ENCODE measurements around the gene RUNX2. TPM values are rescaled to one million over a fixed set of nuclear protein-coding genes. Genes with fewer than 3 reads are reported as not detected.

Gene RUNX2
- total RNA-seq, 4 donors from 2014 or later, result 1.00 to 8.1 (median 3.6) TPM

DNA sequence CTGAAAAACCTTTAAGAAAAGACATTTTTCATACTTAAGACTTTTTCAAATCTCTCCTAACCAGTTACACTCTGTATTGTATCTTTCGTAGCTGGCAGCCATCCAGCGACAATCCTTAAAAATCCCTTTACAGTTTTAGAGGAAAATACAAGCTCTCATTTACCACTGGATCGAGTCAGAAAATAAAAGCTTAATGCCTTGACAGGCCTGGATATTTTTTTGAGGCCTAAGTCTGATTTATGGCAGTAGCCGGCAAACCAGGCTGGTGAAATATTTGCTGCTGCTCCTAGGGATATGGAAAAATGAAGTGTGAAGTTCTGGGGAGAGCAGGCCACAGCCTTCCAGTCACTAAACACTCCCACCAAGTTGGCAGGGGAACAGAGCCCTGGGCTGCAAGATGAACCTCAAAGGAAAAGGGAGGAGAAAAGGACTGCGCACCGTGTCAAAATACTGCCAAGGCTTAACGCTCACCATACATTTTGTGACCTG is 262.6 kb downstream of the RUNX2 start:
- no peak for DNase-seq
- no peaks in the 10 kb centered on the region for H3K36me3 ChIP-seq
- TF ChIP-seq POLR2A (IDR thresholded peaks at IDR 0.05) (no peak), POLR2AphosphoS5 (IDR thresholded peaks at IDR 0.05) (peak; percentile 5 to 44 (median 30)), EP300 (IDR thresholded peaks at IDR 0.05; ENCODE audit: low read depth) (no peak), CTCF (IDR thresholded peaks at IDR 0.05) (no peak)
- in situ Hi-C loops (cut with MboI; ENCODE audit: low pct_ligation_motif_present in 1 of 4, low pct_unique_long_range_greater_than_20kb in 1 of 4, low sequenced_read_pairs in 3 of 4), result no loop called here
- peak overlapping the region; percentile 37 to 75 (median 68) for H3K27ac ChIP-seq
- no peaks in the 10 kb centered on the region for H3K9me3 ChIP-seq
- H3K4me1 ChIP-seq, result peaks cover 0 to 16% (median 2%) of the 10 kb centered on the region in 4 donors
- intact Hi-C loops (cut with DNase I; ENCODE audit: low total_unique reads), result no loop called here
- WGBS, 2 donors (ENCODE audit: low coverage in 1 of 2), result 61 to 71% methylated on average over 5 to 7 of the region's 7 CpGs
- H3K4me3 ChIP-seq, result no peak overlapping the region
- H3K27me3 ChIP-seq, result no peaks in the 10 kb centered on the region

DNA sequence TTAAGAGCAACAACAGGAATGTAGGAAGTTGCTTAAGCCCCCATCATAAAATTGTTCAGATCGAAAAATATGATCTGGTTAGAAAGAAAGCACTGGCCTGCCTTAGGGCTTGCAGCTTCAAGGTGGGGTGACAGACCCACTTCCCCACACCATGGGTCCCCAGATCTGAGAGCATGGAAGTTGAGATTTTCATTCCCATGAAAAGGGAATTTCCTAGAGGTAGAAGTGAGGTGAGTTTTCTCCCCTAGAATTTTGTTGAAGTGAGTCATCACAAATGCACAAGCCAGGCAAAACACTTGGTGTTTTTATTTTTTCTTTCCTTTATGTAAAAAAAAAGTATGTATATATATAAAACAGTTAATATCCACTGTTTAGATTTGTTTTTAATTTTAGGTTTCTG is 263.2 kb downstream of the RUNX2 start:
- no peak for TF ChIP-seq CTCF (IDR thresholded peaks at IDR 0.05)
- TF ChIP-seq POLR2A (IDR thresholded peaks at IDR 0.05), result no peak
- no peak for TF ChIP-seq POLR2AphosphoS5 (IDR thresholded peaks at IDR 0.05)
- TF ChIP-seq EP300 (IDR thresholded peaks at IDR 0.05; ENCODE audit: low read depth), result no peak
- Histone ChIP-seq H3K27ac (peak overlapping the region; percentile 37 to 75 (median 68)), H3K4me3 (no peak overlapping the region), H3K27me3 (no peaks in the 10 kb centered on the region), H3K4me1 (peaks cover 0 to 16% (median 2%) of the 10 kb centered on the region in 4 donors), H3K9me3 (no peaks in the 10 kb centered on the region), H3K36me3 (no peaks in the 10 kb centered on the region)
- WGBS, 2 donors (ENCODE audit: low coverage in 1 of 2), result 73 to 75% methylated on average over 1 of the region's 1 CpG
- intact Hi-C loops (cut with DNase I; ENCODE audit: low total_unique reads) (no loop called here), in situ Hi-C loops (cut with MboI; ENCODE audit: low pct_ligation_motif_present in 1 of 4, low pct_unique_long_range_greater_than_20kb in 1 of 4, low sequenced_read_pairs in 3 of 4) (no loop called here)
- no peak for DNase-seq

- Histone ChIP-seq H3K4me1 (peaks cover 0 to 16% (median 2%) of the 10 kb centered on the region in 4 donors), H3K27me3 (no peaks in the 10 kb centered on the region), H3K9me3 (no peaks in the 10 kb centered on the region), H3K36me3 (no peaks in the 10 kb centered on the region), H3K27ac (peak overlapping the region in 1 of 4 donors; percentile 63), H3K4me3 (no peak overlapping the region)
- intact Hi-C loops (cut with DNase I; ENCODE audit: low total_unique reads) (no loop called here), in situ Hi-C loops (cut with MboI; ENCODE audit: low pct_ligation_motif_present in 1 of 4, low pct_unique_long_range_greater_than_20kb in 1 of 4, low sequenced_read_pairs in 3 of 4) (no loop called here)
- TF ChIP-seq POLR2AphosphoS5 (IDR thresholded peaks at IDR 0.05) (no peak), POLR2A (IDR thresholded peaks at IDR 0.05) (no peak), EP300 (IDR thresholded peaks at IDR 0.05; ENCODE audit: low read depth) (no peak), CTCF (IDR thresholded peaks at IDR 0.05) (no peak)
- 65 to 67% methylated on average over 5 of the region's 5 CpGs for WGBS, 2 donors (ENCODE audit: low coverage in 1 of 2)
- DNase-seq, result no peak
Observed at GRCh38 chr6:45591890-45592289, 263.8 kb downstream of the RUNX2 start.

DNA sequence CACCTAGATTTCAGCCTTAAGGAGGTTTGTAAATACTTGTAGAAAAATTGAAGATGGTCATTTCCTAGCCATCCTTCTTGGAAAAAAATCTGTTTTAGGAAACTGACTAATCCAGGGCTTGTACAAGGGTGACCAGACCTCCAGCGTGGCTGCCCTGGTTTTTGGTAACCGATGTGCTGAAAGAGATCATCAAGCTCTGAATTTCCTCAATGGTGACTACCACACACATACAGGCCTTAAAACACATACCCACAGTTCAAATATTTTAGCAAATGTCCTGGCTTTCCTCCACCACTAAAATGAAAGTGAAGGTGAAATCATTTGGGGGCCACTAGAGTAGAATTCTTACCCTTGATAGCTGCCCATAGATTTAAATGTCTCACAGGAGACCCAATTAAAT is 264.9 kb downstream of the RUNX2 start:
- WGBS, 2 donors (ENCODE audit: low coverage in 1 of 2), result 82 to 100% methylated on average over 2 of the region's 2 CpGs
- Histone ChIP-seq H3K36me3 (no peaks in the 10 kb centered on the region), H3K27ac (no peak overlapping the region), H3K27me3 (no peaks in the 10 kb centered on the region), H3K4me3 (no peak overlapping the region), H3K4me1 (peaks cover 0 to 16% (median 2%) of the 10 kb centered on the region in 4 donors), H3K9me3 (no peaks in the 10 kb centered on the region)
- intact Hi-C loops (cut with DNase I; ENCODE audit: low total_unique reads) (no loop called here), in situ Hi-C loops (cut with MboI; ENCODE audit: low pct_ligation_motif_present in 1 of 4, low pct_unique_long_range_greater_than_20kb in 1 of 4, low sequenced_read_pairs in 3 of 4) (no loop called here)
- no peak for DNase-seq
- TF ChIP-seq POLR2AphosphoS5 (IDR thresholded peaks at IDR 0.05) (no peak), POLR2A (IDR thresholded peaks at IDR 0.05) (no peak), EP300 (IDR thresholded peaks at IDR 0.05; ENCODE audit: low read depth) (no peak)
